Measurements from ENCODE around the gene CLIC6.
"Not testable (repeated sequence)": the region's sequence is repeated elsewhere in the genome, so short reads cannot be mapped to it uniquely, and the experiment has no call there.

Gene CLIC6

DNA sequence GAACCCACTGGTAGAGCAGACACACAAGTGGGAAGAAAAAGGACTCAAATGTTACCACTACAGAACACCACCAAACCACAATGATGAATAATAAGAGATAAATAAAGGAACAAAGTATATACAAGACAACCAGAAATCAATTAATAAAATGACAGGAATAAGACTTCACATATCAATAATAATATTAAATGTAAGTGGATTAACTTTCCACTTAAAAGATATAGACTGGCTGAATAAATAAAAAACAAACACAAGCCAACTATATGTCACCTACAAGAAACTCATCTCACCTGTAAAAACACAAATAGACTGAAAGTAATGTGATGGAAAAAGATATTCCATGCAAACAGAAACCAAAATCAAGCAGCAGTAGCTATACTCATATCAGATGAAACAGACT, 6.9 kb upstream of the CLIC6 start:
- DNase-seq = no peak

DNA sequence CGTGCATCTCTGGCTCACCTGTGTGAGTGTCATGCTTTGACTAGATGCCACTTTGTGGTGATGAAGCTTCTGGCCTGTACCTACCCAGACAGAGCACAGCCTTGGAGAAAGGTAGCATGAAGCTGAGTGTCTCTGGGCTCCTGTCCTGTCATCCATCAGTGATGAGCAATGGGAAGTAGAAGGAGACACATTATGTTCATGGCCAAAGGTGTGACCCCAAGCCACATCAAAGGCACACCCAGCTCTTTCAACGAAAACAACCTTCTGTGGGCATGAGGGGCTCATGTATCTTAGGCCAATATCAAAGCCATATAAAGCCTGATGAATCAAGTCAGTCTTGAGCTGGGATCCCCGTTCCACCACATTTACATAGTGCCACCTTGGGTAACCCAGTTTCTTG, 1.0 kb upstream of the CLIC6 start:
- DNase-seq = no peak

DNA sequence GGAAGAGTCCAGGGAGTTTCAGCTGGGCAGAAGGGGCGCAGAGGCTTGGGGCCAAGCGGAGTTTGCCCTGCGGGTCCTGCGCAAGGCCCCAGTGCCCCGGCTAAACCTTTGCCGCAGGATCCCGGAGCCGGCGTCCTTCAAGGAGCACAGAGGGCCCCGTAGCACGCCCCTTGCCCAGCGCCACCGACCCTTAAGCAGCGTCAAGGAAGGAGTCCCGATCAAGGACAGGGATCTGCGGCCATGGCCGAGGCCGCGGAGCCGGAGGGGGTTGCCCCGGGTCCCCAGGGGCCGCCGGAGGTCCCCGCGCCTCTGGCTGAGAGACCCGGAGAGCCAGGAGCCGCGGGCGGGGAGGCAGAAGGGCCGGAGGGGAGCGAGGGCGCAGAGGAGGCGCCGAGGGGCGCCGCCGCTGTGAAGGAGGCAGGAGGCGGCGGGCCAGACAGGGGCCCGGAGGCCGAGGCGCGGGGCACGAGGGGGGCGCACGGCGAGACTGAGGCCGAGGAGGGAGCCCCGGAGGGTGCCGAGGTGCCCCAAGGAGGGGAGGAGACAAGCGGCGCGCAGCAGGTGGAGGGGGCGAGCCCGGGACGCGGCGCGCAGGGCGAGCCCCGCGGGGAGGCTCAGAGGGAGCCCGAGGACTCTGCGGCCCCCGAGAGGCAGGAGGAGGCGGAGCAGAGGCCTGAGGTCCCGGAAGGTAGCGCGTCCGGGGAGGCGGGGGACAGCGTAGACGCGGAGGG, 520 bp downstream of the CLIC6 start:
- no peak for DNase-seq

DNA sequence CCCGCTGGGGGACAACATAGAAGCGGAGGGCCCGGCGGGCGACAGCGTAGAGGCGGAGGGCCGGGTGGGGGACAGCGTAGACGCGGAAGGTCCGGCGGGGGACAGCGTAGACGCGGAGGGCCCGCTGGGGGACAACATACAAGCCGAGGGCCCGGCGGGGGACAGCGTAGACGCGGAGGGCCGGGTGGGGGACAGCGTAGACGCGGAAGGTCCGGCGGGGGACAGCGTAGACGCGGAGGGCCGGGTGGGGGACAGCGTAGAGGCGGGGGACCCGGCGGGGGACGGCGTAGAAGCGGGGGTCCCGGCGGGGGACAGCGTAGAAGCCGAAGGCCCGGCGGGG, 1.1 kb downstream of the CLIC6 start:
- DNase-seq = not testable (repeated sequence)

DNA sequence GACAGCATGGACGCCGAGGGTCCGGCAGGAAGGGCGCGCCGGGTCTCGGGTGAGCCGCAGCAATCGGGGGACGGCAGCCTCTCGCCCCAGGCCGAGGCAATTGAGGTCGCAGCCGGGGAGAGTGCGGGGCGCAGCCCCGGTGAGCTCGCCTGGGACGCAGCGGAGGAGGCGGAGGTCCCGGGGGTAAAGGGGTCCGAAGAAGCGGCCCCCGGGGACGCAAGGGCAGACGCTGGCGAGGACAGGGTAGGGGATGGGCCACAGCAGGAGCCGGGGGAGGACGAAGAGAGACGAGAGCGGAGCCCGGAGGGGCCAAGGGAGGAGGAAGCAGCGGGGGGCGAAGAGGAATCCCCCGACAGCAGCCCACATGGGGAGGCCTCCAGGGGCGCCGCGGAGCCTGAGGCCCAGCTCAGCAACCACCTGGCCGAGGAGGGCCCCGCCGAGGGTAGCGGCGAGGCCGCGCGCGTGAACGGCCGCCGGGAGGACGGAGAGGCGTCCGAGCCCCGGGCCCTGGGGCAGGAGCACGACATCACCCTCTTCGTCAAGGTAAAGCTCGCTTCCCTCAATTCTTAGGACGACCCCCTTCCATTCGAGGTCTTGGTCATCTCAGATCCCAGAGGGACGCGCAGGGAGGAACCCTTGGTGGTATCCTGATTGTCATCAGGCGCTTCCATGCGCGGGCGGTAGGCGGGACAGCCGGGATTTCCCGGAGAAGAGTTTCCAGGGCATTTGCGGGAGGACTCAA, 1.6 kb downstream of the CLIC6 start:
- DNase-seq = no peak

DNA sequence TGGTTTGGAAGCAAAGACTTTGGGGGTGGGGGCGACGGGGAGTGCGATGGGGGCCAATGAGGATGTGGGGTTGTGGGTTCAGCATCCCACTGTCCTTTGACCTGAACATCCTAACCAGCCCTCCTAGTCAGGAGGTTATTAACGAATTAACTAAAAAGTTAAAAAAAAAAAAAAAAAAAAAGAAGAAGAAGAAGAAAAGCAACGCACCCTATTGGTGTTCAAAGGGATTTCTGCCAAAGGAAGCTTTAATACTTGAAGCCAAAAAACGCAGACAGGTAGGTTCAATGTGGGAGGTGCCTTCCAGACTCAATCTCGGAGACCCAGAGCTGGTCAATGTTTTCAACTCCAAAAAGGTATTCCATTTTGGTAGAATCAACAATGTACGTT, 2.2 kb downstream of the CLIC6 start:
- DNase-seq = no peak

DNA sequence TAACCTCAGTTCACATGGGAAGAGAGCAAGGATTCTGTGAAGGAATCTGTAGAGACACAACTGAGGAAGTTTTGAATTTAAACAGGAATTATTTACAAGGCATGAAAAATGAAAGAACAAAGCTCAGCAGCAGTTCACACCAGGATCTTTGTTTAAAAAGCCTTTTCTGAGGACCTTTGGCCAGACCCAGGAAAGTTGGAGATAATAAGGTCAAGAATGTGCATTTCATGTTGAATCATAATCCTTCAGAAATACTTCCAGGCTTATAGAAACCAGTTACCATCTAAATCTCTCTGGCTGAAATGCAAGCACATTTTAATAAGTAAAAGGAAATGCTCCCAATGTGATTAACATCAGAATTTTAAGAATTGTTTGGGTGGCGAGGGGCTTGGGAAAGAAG, 2.7 kb downstream of the CLIC6 start:
- DNase-seq = no peak

DNA sequence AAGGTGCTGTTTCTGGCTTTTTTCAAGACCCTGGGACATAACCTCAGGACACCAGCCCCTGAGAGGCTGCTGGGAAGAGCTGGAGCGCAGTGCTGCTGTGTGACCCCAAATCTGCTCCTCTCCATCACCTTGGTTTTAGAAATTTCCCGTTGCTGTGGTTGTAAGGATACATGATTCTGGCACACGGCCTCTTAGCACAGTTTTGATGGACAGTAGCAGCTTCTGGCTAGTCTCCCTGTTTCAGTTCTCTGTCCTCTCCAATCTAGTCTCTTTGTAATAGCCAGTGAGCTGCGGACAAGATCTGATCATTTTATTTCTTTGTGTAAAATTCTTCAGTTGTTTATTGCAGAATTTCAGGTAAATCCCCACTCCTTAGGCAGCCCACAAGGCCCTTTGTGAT, 3.1 kb downstream of the CLIC6 start:
- no peak for DNase-seq

DNA sequence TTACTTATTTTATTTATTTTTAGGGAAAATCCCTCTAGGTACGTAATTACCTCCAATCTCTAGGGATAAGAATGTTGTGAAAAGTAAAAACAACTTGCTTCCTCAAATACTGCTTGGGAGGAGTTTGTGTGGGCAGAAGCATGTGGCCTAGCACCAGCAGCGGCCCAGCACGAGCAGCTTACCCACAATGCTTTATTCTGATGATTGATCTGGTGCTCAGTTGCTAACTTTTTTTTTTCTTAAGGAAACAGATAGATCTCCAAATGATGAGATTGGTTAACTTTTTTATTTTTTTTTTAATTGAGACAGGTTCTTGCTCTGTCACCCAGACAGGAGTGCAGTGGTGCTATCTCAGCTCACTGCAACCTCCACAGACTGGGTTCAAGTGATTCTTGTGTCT, 4.2 kb downstream of the CLIC6 start:
- DNase-seq = no peak

DNA sequence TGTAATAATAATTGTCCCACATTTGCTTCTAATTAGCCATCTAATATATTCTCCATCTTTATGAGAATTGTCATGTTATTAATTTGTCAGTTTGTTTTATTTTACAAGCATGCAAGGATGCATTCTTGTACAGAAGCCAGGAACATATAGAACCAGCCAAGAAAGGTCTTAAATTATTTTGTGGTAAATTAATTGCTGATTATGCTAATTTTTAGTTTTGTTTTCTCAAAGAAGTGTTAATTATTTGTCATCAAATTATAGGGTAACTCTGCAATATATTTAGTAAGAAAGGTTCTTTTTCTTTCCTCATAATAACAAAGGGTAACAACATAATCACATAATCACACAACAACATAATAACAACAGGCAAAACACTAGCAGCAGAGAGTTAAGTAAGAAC, 5.7 kb downstream of the CLIC6 start:
- DNase-seq = no peak

DNA sequence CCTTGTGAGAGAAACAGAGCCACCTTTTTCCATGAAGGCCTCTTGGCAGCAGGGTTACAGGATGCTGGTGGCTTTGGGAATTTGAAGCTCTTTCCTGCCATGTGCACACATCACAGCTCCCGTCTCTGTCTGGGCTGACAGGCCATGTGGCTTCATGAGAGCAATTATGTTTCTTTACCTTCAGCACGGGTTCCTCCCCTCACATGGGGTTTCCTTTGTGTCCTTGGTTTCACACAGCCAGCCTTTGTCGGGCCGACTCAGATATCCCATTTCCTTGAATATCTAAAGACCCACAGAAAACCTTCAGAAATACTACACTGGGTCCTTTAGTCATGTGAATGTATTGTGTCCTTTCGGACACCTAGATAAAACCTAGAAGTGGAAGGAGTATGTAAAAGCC, 7.1 kb downstream of the CLIC6 start:
- peak in 1 of 2 experiments; percentile 57 for DNase-seq

DNA sequence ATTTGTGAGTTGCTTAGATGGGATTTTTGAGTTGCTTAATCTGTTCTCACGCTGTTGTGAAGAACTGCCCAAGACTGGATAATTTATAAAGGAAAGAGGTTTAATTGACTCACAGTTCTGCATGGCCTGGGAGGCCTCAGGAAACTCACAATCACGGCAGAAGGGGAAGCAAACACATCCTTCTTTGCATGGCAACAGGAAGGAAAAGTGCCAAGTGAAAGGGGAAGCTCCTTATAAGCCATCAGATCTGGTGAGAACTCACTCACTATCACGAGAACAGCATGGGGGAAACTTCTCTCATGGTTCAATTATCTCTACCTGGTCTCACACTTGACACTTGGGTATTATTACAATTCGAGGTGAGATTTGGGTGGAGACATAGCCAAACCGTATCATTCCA, 10.3 kb downstream of the CLIC6 start:
- no peak for DNase-seq

DNA sequence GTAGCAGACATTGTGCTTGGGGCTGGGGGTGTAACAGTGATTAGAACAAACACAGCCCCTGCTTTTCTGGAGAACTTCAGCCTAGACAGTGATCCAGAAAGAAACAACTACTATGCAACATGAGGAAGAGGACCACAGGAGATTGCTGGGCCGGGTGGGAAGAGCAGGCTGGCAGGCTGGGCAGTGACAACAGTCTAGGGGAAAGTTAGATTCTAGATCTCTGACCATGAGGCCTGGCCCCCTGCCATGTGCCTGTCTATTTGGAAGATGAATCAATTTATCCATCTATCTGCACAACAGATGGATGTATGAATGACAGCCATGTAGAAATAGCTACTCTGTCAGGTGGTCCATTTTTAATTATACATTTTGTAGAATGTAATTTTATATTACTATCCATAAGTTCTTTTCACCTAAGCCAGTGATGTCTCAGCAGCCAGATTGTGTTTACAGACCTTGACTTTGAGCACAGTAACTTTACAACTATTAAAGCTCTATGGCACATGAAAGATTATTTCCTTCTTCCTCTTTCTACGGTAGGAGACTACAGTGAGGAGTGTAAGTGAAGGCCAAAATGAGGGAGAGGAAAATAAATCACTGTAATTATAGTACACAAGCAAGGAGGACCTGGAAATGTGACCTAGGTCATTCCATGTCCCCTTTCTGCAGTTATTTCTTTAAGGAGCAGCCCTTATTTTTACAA, 15.5 kb downstream of the CLIC6 start:
- DNase-seq = no peak

DNA sequence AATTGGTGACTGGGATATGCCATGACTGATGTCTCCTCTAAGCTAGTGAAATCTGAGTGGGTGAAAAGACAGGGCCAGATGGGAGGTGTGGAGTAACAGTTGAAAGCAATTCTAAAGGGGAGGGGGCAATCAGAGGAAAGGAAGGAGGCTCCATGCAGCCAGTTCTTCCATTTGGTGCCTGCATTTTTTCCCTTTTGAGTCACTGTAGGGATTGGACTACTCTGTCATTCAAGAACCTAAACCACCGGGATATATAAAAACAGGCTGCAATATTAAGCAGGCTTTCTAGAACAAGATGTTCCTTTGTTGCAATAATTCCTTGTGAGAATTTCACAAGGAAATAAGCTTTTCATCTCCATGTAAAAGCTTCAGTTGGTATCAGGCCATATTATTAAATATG, 18.3 kb downstream of the CLIC6 start:
- no peak for DNase-seq

DNA sequence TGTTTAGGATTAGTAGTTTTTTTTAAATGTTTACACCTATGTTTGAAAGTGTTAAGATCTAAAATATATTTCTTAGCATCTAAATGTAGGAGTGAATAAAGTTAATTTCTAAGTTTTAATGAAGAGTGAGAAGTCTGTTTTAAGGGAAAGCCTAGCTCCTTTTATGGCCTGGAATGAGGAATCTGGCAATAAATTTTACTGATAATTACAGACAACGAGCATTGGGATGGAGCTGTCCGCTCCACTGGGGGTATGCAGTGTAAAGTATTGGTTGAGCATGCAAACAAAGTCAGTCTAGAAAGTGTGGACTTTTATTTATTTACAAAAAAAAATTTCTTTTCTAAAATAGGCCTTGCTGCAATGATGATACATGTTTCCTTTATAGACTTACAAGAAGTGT, 19.0 kb downstream of the CLIC6 start:
- DNase-seq = no peak

DNA sequence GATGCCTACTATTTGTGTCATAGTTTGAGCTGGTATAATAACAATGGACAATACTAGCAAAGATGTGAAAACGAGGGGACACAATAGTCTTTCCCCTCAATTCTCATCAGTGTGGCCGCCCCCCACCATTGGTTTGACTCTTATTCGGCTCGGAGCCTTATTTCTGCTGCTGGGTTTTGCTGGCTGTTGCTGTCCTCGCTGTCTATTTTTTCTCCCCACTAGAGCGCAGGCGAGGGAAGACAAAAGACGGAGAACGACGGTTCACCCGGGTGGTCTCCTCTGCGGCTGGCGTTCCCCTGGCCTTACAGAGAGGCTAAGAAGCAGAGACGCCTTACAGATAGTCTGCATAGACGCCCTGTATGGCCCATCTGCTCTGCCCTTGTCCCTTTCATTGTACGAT, 19.4 kb downstream of the CLIC6 start:
- DNase-seq = peak; percentile 23 to 39

DNA sequence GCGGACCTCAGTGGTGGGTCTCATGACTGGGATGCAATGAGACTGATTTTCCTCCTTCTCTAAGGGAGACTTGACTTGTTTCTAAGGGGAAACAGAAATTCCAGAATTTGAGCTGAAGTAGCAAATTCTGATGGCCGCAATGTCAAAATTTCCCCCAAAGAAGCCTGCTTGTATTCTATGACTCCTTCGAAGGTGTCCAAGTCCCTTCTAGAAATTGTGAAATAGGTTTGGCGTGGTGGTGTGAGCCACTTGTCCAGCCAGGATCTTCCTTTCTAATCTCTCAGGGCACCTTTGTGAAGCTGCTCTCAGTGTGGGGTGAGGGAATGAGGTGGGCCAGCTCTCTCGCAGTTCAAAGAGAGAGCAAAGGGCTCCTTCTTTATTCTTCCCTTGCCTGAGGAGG, 19.9 kb downstream of the CLIC6 start:
- no peak for DNase-seq

DNA sequence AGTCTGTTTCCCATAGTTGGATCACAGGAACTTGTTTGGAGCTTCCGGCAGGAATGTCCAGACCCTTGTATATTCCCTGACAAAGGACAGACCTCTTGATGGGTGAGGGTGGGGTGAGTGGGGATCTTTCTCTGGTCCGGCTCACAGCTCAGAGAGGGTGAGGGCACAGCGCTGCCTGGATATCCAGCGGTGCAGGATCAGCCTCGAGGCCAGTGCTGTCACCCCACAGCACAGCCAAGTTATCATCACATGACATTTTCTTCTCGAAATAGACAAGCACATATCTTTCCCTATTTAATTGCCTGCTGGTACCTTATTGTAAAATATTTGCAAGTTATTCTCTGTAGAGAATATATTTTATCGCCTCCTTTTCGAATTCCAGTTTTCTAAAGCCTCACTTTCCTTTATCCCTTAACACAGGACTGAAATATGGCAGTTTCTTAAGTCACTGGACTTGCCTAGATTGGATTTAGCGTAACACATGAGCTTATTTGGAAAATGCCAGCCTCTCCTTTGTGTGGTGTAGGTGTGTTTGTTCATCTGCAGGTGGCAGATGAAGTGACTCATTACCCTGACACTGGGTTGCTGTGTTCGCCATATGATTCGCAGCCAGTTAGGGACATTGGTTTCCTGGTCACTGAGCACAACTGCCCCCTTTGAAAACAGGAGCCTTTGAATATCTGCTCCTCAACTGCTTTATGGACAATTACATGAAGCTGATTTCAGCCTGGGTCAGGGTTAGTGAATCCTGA, 21.4 kb downstream of the CLIC6 start:
- DNase-seq = peak; percentile 78 to 83

DNA sequence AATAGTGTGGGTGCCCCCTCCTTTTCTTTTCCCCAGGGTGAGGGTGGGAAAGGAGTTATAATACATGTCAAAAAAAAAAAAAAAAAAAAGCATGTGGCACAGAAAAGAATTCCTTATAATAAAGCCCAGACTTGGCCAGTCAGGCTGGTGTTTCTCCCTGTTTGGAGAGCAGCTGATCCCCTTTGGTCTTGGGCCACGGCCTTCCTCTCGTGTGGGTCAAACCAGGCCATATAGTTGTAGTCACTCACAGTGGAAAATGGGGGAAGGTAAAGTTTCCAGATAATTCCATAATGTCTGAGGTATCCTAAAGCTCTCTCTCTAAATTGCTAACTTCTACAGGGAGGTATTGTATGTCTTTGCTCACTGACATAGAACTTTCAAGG, 22.0 kb downstream of the CLIC6 start:
- DNase-seq = no peak

DNA sequence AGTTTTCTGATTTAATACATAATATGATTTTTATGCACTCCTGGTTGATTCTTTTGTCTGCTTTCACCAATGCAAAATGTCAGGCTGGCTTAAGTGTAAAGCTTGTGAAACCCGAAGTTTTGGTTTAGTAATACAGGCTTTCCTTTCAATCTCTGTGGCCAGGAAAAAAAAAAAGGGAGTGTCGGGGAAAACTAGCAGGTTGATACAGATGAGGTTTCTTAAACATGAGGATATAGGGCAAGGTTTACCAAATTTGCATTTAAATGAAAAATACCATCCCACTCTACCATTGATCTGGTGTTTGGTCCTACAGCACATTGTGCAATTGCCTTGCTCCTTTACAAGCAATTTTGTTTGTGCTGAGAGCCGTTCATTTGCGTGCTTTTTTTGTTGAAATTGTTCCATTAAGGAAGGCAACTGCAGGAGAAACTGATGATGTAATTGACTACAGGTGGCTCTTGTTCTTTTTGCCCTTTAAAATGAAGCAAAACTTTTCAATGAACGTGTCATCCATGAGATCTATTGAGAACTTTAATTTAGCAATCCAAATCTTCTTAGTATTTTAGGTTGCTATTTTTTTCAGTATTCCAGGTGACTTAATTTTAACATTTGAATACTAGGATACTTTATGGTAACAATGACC, 22.7 kb downstream of the CLIC6 start:
- no peak for DNase-seq

DNA sequence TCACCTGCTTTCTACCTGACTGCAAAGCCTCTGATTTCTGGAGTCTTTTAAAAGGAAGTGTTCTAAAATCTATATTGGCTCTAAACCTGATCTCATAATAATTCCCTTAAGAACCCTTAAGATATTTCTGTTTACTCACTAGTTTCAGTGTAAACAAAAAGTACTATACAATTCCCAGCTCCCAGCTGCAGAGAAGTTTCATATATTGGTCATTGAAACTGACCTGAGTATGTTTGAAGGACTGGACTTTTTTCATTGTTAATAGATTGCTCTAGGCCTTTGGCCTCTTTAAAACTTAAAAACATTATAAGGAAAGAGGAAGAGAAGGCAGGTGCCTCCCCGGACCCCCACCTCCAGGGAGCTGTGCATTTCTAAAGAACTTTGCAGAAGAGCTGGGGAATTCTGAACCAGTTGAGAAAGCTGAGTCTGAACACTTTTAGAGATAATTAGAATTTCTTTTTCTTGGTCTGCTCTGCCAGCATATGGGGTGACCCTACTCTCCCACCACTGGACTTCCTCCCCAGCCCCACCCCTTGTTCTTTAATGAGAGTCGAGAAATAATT, 23.7 kb downstream of the CLIC6 start:
- peak in 1 of 2 experiments; percentile 29 for DNase-seq

DNA sequence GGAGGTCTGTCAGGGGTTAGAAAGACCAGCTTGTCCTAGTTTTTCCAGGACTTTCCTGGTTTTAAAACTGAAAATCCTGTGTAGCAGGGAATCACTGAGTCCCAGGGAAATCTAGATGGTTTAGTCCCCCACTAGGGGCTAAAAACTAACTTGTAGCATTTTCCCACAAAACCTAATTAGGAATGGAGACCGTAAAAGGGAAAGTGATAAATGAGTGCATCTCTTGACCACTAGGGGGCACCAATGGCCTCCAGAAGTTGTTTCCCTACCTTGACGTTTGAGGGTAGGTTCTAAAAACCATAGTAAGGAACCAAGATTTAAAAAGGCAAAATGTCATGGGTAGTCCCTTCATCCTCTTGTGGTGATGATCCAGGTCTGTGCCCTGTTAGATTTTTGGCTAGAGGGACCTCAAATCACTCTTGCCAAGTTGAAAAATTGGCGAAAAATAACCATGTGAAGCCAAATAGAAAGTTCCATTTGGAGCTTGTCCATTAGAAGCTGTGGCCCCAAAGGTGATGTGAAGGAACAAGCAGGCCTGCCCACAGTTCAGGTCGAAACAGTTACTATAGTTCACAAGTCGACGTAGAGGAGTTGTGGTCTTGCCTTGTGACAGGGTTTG, 24.5 kb downstream of the CLIC6 start:
- DNase-seq = peak; percentile 25 to 77
